Measurements from ENCODE around the gene OSMR.

Gene OSMR

GRCh38 chr5:38931731-38932130 lies 85.9 kb downstream of the OSMR start:
- TF ChIP-seq, protein P1, sequence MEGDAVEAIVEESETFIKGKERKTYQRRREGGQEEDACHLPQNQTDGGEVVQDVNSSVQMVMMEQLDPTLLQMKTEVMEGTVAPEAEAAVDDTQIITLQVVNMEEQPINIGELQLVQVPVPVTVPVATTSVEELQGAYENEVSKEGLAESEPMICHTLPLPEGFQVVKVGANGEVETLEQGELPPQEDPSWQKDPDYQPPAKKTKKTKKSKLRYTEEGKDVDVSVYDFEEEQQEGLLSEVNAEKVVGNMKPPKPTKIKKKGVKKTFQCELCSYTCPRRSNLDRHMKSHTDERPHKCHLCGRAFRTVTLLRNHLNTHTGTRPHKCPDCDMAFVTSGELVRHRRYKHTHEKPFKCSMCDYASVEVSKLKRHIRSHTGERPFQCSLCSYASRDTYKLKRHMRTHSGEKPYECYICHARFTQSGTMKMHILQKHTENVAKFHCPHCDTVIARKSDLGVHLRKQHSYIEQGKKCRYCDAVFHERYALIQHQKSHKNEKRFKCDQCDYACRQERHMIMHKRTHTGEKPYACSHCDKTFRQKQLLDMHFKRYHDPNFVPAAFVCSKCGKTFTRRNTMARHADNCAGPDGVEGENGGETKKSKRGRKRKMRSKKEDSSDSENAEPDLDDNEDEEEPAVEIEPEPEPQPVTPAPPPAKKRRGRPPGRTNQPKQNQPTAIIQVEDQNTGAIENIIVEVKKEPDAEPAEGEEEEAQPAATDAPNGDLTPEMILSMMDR (IDR thresholded peaks at IDR 0.05; ENCODE audit: low read depth, low read length, missing control alignments) = no peak
- no peak overlapping the region for H3K4me3 ChIP-seq (ENCODE audit: low read depth, low read length)

GRCh38 chr5:38932854-38933408 lies 87.1 kb downstream of the OSMR start:
- H3K4me3 ChIP-seq (ENCODE audit: low read depth, low read length) = no peak overlapping the region
- TF ChIP-seq, protein P1 (IDR thresholded peaks at IDR 0.05; ENCODE audit: low read depth, low read length, missing control alignments) = no peak
- DNase-seq (ENCODE audit: low read depth) = no peak

More at GRCh38 chr5:38931731-38932130, 85.9 kb downstream of the OSMR start:
- no peak for DNase-seq (ENCODE audit: low read depth)

DNA sequence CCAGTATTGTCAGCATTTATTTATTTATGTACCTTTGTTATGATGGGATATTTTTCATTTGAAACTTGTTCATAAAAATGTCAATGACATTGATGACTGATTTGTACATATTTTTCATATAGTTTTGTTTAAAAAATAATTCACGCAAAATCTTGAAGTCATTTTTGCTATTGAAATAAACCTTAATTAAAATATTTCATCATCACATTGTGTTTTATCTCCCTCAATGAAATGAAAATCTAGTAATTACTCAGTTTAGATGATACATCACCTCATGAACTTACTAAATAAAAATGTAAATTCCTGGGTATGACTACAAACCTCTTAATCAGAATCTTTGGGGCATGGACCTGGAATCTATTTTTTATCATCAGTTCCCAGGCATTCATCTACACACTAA lies 89.6 kb downstream of the OSMR start:
- H3K4me3 ChIP-seq (ENCODE audit: low read depth, low read length) = no peak overlapping the region
- DNase-seq (ENCODE audit: low read depth) = no peak
- TF ChIP-seq, protein P1 (IDR thresholded peaks at IDR 0.05; ENCODE audit: low read depth, low read length, missing control alignments) = no peak

DNA sequence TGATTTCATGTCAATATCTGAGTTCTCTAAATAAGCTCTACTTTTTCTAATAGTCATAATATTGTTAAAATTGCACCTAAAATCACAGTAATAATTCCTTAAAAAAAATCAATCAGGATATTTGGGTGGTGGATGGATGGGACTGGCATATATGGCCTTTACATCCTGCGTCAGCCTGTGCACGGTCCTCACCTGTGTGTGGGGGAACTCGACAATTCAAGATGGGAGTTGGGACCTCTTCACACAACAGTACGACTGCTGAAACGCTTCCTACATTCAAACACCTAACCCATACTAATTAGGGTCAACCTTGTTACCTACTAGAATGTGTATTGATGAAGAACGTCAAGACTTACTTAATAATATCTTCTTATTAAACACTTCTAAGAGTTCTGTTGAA lies 90.5 kb downstream of the OSMR start:
- H3K4me3 ChIP-seq (ENCODE audit: low read depth, low read length) = no peak overlapping the region
- no peak for DNase-seq (ENCODE audit: low read depth)
- TF ChIP-seq, protein P1 (IDR thresholded peaks at IDR 0.05; ENCODE audit: low read depth, low read length, missing control alignments) = no peak

DNA sequence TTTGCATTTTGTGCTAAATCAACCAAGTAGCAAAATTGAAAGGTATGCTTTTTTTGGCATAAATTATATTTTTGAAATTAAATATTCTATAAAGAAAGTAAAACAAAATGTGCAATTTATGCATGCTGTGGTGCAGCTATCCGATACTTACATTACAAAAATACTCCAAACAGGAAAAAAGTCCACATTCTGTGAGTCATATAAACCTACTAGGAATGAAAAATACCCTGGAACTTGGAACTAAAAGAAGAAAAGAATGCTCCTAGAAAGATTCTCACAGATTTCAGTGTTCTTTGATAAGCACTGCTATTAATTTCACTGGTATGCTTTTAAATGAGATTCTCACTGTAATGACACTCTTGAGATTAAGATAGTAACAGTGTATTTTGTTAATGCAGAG lies 92.6 kb downstream of the OSMR start:
- no peak for DNase-seq (ENCODE audit: low read depth)
- no peak overlapping the region for H3K4me3 ChIP-seq (ENCODE audit: low read depth, low read length)
- TF ChIP-seq, protein P1 (IDR thresholded peaks at IDR 0.05; ENCODE audit: low read depth, low read length, missing control alignments) = no peak

- no peak for DNase-seq (ENCODE audit: low read depth)
- no peak overlapping the region for H3K4me3 ChIP-seq (ENCODE audit: low read depth, low read length)
- TF ChIP-seq, protein P1 (IDR thresholded peaks at IDR 0.05; ENCODE audit: low read depth, low read length, missing control alignments) = no peak
These were observed 93.2 kb downstream of the OSMR start for GRCh38 chr5:38938973-38939372.

DNA sequence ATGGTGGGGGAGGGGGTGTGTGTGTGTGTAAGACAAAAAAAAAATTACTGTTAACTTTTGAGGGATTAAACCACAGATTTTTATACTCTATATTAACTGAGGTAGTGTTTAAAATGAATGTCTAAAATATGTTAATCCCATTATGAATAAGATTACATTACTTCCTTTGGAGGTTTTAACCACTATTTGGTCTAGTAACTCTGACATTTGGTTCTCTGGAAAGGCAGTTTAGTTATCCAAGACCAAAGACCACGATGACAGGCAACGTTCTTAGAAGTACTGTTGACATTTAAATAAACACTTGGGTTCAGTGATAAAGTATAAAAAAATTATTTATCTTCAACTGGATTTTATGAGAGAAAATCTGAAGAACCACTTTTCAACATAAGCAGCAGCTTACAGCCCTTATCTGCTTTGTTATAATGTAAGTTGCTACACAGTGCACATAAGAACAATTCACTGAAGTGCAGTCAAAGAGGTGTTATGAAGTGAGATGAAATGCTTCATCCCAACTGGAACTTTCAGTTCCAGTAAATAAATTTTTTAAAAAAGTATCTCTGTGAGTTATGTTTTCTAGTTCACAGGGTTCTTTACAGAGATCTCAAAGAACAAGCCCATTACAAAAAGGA lies 94.5 kb downstream of the OSMR start:
- DNase-seq (ENCODE audit: low read depth) = no peak

More for the DNA sequence above, 94.5 kb downstream of the OSMR start:
- TF ChIP-seq, protein P1 (IDR thresholded peaks at IDR 0.05; ENCODE audit: low read depth, low read length, missing control alignments) = no peak
- H3K4me3 ChIP-seq (ENCODE audit: low read depth, low read length) = no peak overlapping the region
